ENCODE results near the gene RBMX.
"Not testable (repeated sequence)": the region's sequence is repeated elsewhere in the genome, so short reads cannot be mapped to it uniquely, and the experiment has no call there.

RBMX gene

GRCh38 chrX:136880452-136881013 is at the start of gene RBMX:
RBMX (minus strand) TSS chrX:136880725; CDS start chrX:136879427, 1,298 bp downstream.
- Mint-ChIP-seq H3K36me3 (peaks cover 14 to 19% of the 10 kb centered on the region in 2 donors), H3K4me3 (peak within 1 kb of the TSS; percentile 94 to 96), H3K4me1 (no peaks in the 10 kb centered on the region), H3K27me3 (no peaks in the 10 kb centered on the region), H3K27ac (peak within 1 kb of the TSS; percentile 100), H3K9me3 (no peaks in the 10 kb centered on the region)
- DNase-seq (peak; percentile 81), ATAC-seq (replicated peaks) (peak; percentile 93 to 96)

- ATAC-seq (replicated peaks); H3K4me3 Mint-ChIP-seq; H3K27ac Mint-ChIP-seq; DNase-seq; H3K9me3 Mint-ChIP-seq; H3K4me1 Mint-ChIP-seq; H3K36me3 Mint-ChIP-seq; H3K27me3 Mint-ChIP-seq: not testable (repeated sequence)
Measured at GRCh38 chrX:136921438-136921837, 40.9 kb upstream of the RBMX start.

- Mint-ChIP-seq H3K4me3 (no peak overlapping the region), H3K27me3 (no peaks in the 10 kb centered on the region), H3K36me3 (peaks cover 5 to 9% of the 10 kb centered on the region in 2 donors), H3K27ac (no peak overlapping the region), H3K4me1 (peaks cover 0 to 5% of the 10 kb centered on the region in 2 donors), H3K9me3 (peaks cover 3 to 5% of the 10 kb centered on the region in 2 donors)
- ATAC-seq (replicated peaks) (no peak), DNase-seq (no peak)
Measured at GRCh38 chrX:136920001-136920400, 39.5 kb upstream of the RBMX start.

- no peak for DNase-seq
- Mint-ChIP-seq H3K27ac (no peak overlapping the region), H3K36me3 (peaks cover 2 to 4% of the 10 kb centered on the region in 2 donors), H3K4me3 (no peak overlapping the region), H3K9me3 (no peaks in the 10 kb centered on the region), H3K4me1 (peaks cover 0 to 4% of the 10 kb centered on the region in 2 donors), H3K27me3 (no peaks in the 10 kb centered on the region)
- no peak for ATAC-seq (replicated peaks)
Measured at GRCh38 chrX:136916827-136917226, 36.3 kb upstream of the RBMX start.

- H3K36me3 Mint-ChIP-seq; H3K4me3 Mint-ChIP-seq; H3K27me3 Mint-ChIP-seq; ATAC-seq (replicated peaks); H3K27ac Mint-ChIP-seq; H3K9me3 Mint-ChIP-seq; DNase-seq: not testable (repeated sequence)
- H3K4me1 Mint-ChIP-seq = peaks cover 11 to 15% of the 10 kb centered on the region in 2 donors
Measured at GRCh38 chrX:136911661-136912060, 31.1 kb upstream of the RBMX start.

- H3K4me3 Mint-ChIP-seq = no peak overlapping the region
- no peaks in the 10 kb centered on the region for H3K27me3 Mint-ChIP-seq
- H3K4me1 Mint-ChIP-seq = peaks cover 10 to 15% of the 10 kb centered on the region in 2 donors
- H3K36me3 Mint-ChIP-seq = peaks cover 2 to 4% of the 10 kb centered on the region in 2 donors
- no peaks in the 10 kb centered on the region for H3K9me3 Mint-ChIP-seq
- ATAC-seq (replicated peaks) (no peak), DNase-seq (no peak)
- H3K27ac Mint-ChIP-seq = no peak overlapping the region
Measured at GRCh38 chrX:136911253-136911652, 30.7 kb upstream of the RBMX start.

GRCh38 chrX:136910565-136911035 is 30.1 kb upstream of the RBMX start:
- peaks cover 7 to 15% of the 10 kb centered on the region in 2 donors for H3K4me1 Mint-ChIP-seq
- peak overlapping the region; percentile 92 to 94 for H3K4me3 Mint-ChIP-seq
- H3K9me3 Mint-ChIP-seq = no peaks in the 10 kb centered on the region
- H3K27ac Mint-ChIP-seq = no peak overlapping the region
- no peaks in the 10 kb centered on the region for H3K27me3 Mint-ChIP-seq
- no peak for ATAC-seq (replicated peaks)
- peaks cover 0 to 2% of the 10 kb centered on the region in 2 donors for H3K36me3 Mint-ChIP-seq
- no peak for DNase-seq

- no peaks in the 10 kb centered on the region for H3K9me3 Mint-ChIP-seq
- H3K4me3 Mint-ChIP-seq = peak overlapping the region; percentile 92 to 94
- peak overlapping the region; percentile 89 for H3K27ac Mint-ChIP-seq
- peak; percentile 19 for DNase-seq
- H3K27me3 Mint-ChIP-seq = no peaks in the 10 kb centered on the region
- peak; percentile 70 to 74 for ATAC-seq (replicated peaks)
- peaks cover 0 to 2% of the 10 kb centered on the region in 2 donors for H3K36me3 Mint-ChIP-seq
- peaks cover 7 to 15% of the 10 kb centered on the region in 2 donors for H3K4me1 Mint-ChIP-seq
Measured at GRCh38 chrX:136909706-136910564, 29.4 kb upstream of the RBMX start.

- ATAC-seq (replicated peaks) = peak; percentile 78 to 80
- H3K27me3 Mint-ChIP-seq = no peaks in the 10 kb centered on the region
- H3K4me3 Mint-ChIP-seq = peak overlapping the region; percentile 92 to 94
- peak overlapping the region; percentile 89 for H3K27ac Mint-ChIP-seq
- H3K9me3 Mint-ChIP-seq = no peaks in the 10 kb centered on the region
- H3K36me3 Mint-ChIP-seq = peaks cover 0 to 2% of the 10 kb centered on the region in 2 donors
- DNase-seq = peak; percentile 60
- H3K4me1 Mint-ChIP-seq = peaks cover 7 to 15% of the 10 kb centered on the region in 2 donors
Measured at GRCh38 chrX:136909119-136909705, 28.7 kb upstream of the RBMX start.

GRCh38 chrX:136907621-136908020 is 27.1 kb upstream of the RBMX start:
- no peaks in the 10 kb centered on the region for H3K27me3 Mint-ChIP-seq
- peaks cover 0 to 2% of the 10 kb centered on the region in 2 donors for H3K36me3 Mint-ChIP-seq
- ATAC-seq (replicated peaks) (no peak), DNase-seq (no peak)
- H3K9me3 Mint-ChIP-seq = no peaks in the 10 kb centered on the region
- no peak overlapping the region for H3K27ac Mint-ChIP-seq
- peaks cover 7 to 15% of the 10 kb centered on the region in 2 donors for H3K4me1 Mint-ChIP-seq
- no peak overlapping the region for H3K4me3 Mint-ChIP-seq

- Mint-ChIP-seq H3K4me1 (peaks cover 7 to 15% of the 10 kb centered on the region in 2 donors), H3K27ac (no peak overlapping the region), H3K27me3 (no peaks in the 10 kb centered on the region), H3K4me3 (no peak overlapping the region), H3K36me3 (peaks cover 0 to 2% of the 10 kb centered on the region in 2 donors), H3K9me3 (no peaks in the 10 kb centered on the region)
- DNase-seq (no peak), ATAC-seq (replicated peaks) (no peak)
Measured at GRCh38 chrX:136906921-136907510, 26.5 kb upstream of the RBMX start.

GRCh38 chrX:136904067-136904466 is 23.5 kb upstream of the RBMX start:
- not testable (repeated sequence) for H3K9me3 Mint-ChIP-seq; DNase-seq; ATAC-seq (replicated peaks); H3K4me3 Mint-ChIP-seq; H3K36me3 Mint-ChIP-seq; H3K27me3 Mint-ChIP-seq; H3K4me1 Mint-ChIP-seq; H3K27ac Mint-ChIP-seq

GRCh38 chrX:136900071-136900470 is 19.5 kb upstream of the RBMX start:
- not testable (repeated sequence) for DNase-seq, H3K27ac Mint-ChIP-seq, H3K27me3 Mint-ChIP-seq

GRCh38 chrX:136899221-136899620 is 18.7 kb upstream of the RBMX start:
- Mint-ChIP-seq H3K36me3 (no peaks in the 10 kb centered on the region), H3K27ac (no peak overlapping the region), H3K9me3 (no peaks in the 10 kb centered on the region), H3K4me1 (no peaks in the 10 kb centered on the region), H3K4me3 (no peak overlapping the region), H3K27me3 (no peaks in the 10 kb centered on the region)
- no peak for ATAC-seq (replicated peaks)
- no peak for DNase-seq

More at GRCh38 chrX:136900071-136900470, 19.5 kb upstream of the RBMX start:
- H3K4me3 Mint-ChIP-seq; H3K9me3 Mint-ChIP-seq; ATAC-seq (replicated peaks); H3K36me3 Mint-ChIP-seq; H3K4me1 Mint-ChIP-seq: not testable (repeated sequence)
